Measurements from ENCODE around the gene CCDC192.

- TF ChIP-seq CTCF (IDR thresholded peaks at IDR 0.05) (no peak), POLR2AphosphoS5 (IDR thresholded peaks at IDR 0.05) (no peak)
These were observed 6.5 kb upstream of the CCDC192 start for GRCh38 chr5:127696683-127697082.
